HEK293 (cell line): Measurements from ENCODE around the gene SLC10A1.

Experiments used
- CTCF ChIA-PET: fragments of 350-600 bp; formaldehyde crosslinking; extraction: SDS; loops from one replicate; lab custom pipeline; 2021; ENCODE audit warnings: antibody characterized with exemption; lab: Yijun Ruan, JAX
- POLR2A ChIA-PET: fragments of 300-600 bp; formaldehyde crosslinking; extraction: SDS; loops from one replicate; lab custom pipeline; 2020; ENCODE audit warnings: antibody characterized with exemption, inconsistent platforms; lab: Yijun Ruan, JAX
- H3K27ac ChIP-seq: fragments of 200-500 bp; sonication (Bioruptor generic); 2 replicates; pipeline ENCODE4 v1.5.1; 2014; ENCODE audit warnings: low read depth, low read length, control low read depth, inconsistent platforms; ENCODE audit errors: extremely low read depth
- H3K36me3 ChIP-seq, 2 experiments: fragments of 200-500 bp in 1 of 2; sonication (Bioruptor generic) in 1 of 2; 1 replicate in 1 of 2; 2 replicates in 1 of 2; pipeline ENCODE4 v1.5.1; 2014 to 2017; ENCODE audit warnings: inconsistent platforms in 2 of 2, low read length in 2 of 2; ENCODE audit not compliant: control insufficient read depth in 2 of 2, insufficient read depth in 1 of 2
- H3K4me1 ChIP-seq: fragments of 200-500 bp; sonication (Bioruptor generic); 2 replicates; pipeline ENCODE4 v1.5.1; 2014; ENCODE audit warnings: mild to moderate bottlenecking, low read length, inconsistent platforms; ENCODE audit not compliant: control insufficient read depth, insufficient read depth
- H3K4me3 ChIP-seq: 2 replicates; pipeline ENCODE4 v1.5.1; 2011; ENCODE audit warnings: low read depth, mild to moderate bottlenecking, control low read depth, low read length, moderate library complexity
- H3K9me3 ChIP-seq: fragments of 200-500 bp; sonication (Bioruptor generic); 2 replicates; pipeline ENCODE4 v1.5.1; 2014; ENCODE audit warnings: low read depth, low read length, inconsistent platforms; ENCODE audit not compliant: control insufficient read depth, insufficient read depth
- FEZF1 ChIP-seq: fragments of 450-650 bp; formaldehyde crosslinking; IDR thresholded peaks from 2 replicates; pipeline ENCODE4 v1.5.1; 2016; ENCODE audit warnings: missing biosample characterization, missing genetic modification characterization
- GLI2 ChIP-seq: fragments of 450-650 bp; formaldehyde crosslinking; IDR thresholded peaks from 2 replicates; pipeline ENCODE4; 2017; ENCODE audit warnings: missing biosample characterization, missing genetic modification characterization, low read depth, borderline replicate concordance
- KLF1 ChIP-seq: fragments of 450-650 bp; formaldehyde crosslinking; IDR thresholded peaks from 2 replicates; pipeline ENCODE4 v1.5.1; 2016; ENCODE audit warnings: missing biosample characterization, missing genetic modification characterization
- MZF1 ChIP-seq: fragments of 450-650 bp; formaldehyde crosslinking; IDR thresholded peaks from 2 replicates; pipeline ENCODE4 v1.5.1; 2017; ENCODE audit warnings: missing biosample characterization, missing genetic modification characterization, borderline replicate concordance
- PBX3 ChIP-seq: sonication (generic); formaldehyde crosslinking; IDR thresholded peaks from 2 replicates; pipeline ENCODE4 v1.8.1; 2022; ENCODE audit warnings: mild to moderate bottlenecking, moderate library complexity, missing genetic modification reagents
- PRDM10 ChIP-seq: fragments of 450-650 bp; formaldehyde crosslinking; IDR thresholded peaks from 2 replicates; pipeline ENCODE4 v1.5.1; 2016; ENCODE audit warnings: missing biosample characterization, missing genetic modification characterization
- RBAK ChIP-seq: fragments of 450-650 bp; formaldehyde crosslinking; IDR thresholded peaks from 2 replicates; pipeline ENCODE4 v1.5.1; 2016; ENCODE audit warnings: missing biosample characterization, missing genetic modification characterization
- SP7 ChIP-seq: fragments of 450-650 bp; formaldehyde crosslinking; IDR thresholded peaks from 2 replicates; pipeline ENCODE4 v1.5.1; 2016; ENCODE audit warnings: missing biosample characterization, missing genetic modification characterization
- ZBTB20 ChIP-seq: fragments of 450-650 bp; formaldehyde crosslinking; IDR thresholded peaks from 2 replicates; pipeline ENCODE4 v1.5.1; 2016; ENCODE audit warnings: missing biosample characterization, missing genetic modification characterization
- ZBTB21 ChIP-seq: fragments of 450-650 bp; formaldehyde crosslinking; IDR thresholded peaks from 2 replicates; pipeline ENCODE4 v1.5.1; 2017; ENCODE audit warnings: missing biosample characterization, missing genetic modification characterization
- ZFP3 ChIP-seq: fragments of 450-650 bp; formaldehyde crosslinking; IDR thresholded peaks from 2 replicates; pipeline ENCODE4 v1.5.1; 2016; ENCODE audit warnings: low read depth, missing biosample characterization, missing genetic modification characterization
- ZIC2 ChIP-seq: fragments of 450-650 bp; formaldehyde crosslinking; IDR thresholded peaks from 2 replicates; pipeline ENCODE4 v1.5.1; 2016; ENCODE audit warnings: missing biosample characterization, missing genetic modification characterization
- ZNF133 ChIP-seq: fragments of 450-650 bp; formaldehyde crosslinking; IDR thresholded peaks from 2 replicates; pipeline ENCODE4 v1.5.1; 2016; ENCODE audit warnings: missing biosample characterization, missing genetic modification characterization
- ZNF184 ChIP-seq: fragments of 450-650 bp; IDR thresholded peaks from 2 replicates; pipeline ENCODE4 v1.5.1; 2018; ENCODE audit warnings: missing biosample characterization, mild to moderate bottlenecking, missing genetic modification characterization
- ZNF335 ChIP-seq: fragments of 450-650 bp; formaldehyde crosslinking; conservative IDR thresholded peaks from 2 replicates; pipeline ENCODE4 v1.5.1; 2016; ENCODE audit warnings: missing biosample characterization, missing genetic modification characterization
- ZNF366 ChIP-seq: fragments of 450-650 bp; formaldehyde crosslinking; conservative IDR thresholded peaks from 2 replicates; pipeline ENCODE4 v1.5.1; 2016; ENCODE audit warnings: missing biosample characterization, missing genetic modification characterization
- ZNF48 ChIP-seq: fragments of 450-650 bp; formaldehyde crosslinking; IDR thresholded peaks from 2 replicates; pipeline ENCODE4 v1.5.1; 2016; ENCODE audit warnings: missing biosample characterization, missing genetic modification characterization
- ZNF549 ChIP-seq: fragments of 450-650 bp; IDR thresholded peaks from 2 replicates; pipeline ENCODE4 v1.5.1; 2018; ENCODE audit warnings: missing biosample characterization, missing genetic modification characterization, mild to moderate bottlenecking, inconsistent platforms, moderate library complexity
- ZNF692 ChIP-seq: fragments of 450-650 bp; formaldehyde crosslinking; IDR thresholded peaks from 2 replicates; pipeline ENCODE4 v1.5.1; 2016; ENCODE audit warnings: missing biosample characterization, missing genetic modification characterization
- ZSCAN18 ChIP-seq: fragments of 450-650 bp; formaldehyde crosslinking; IDR thresholded peaks from 2 replicates; pipeline ENCODE4 v1.5.1; 2016; ENCODE audit warnings: missing biosample characterization, missing genetic modification characterization
- ZXDB ChIP-seq: fragments of 450-650 bp; formaldehyde crosslinking; IDR thresholded peaks from 2 replicates; pipeline ENCODE4 v1.5.1; 2016; ENCODE audit warnings: missing biosample characterization, missing genetic modification characterization
- TF ChIP-seq, protein P1 (sequence below): fragments of 450-650 bp; formaldehyde crosslinking; IDR thresholded peaks from 2 replicates; pipeline ENCODE4 v1.5.1; 2016; ENCODE audit warnings: missing biosample characterization, missing genetic modification characterization

The SLC10A1 gene

GRCh38 chr14:69750495-69750894 lies 46.5 kb downstream of the SLC10A1 start:
- CTCF ChIA-PET: interaction anchor here (1.0 to 1.6 kb wide), 4 partner anchors 23 to 176 kb away, joined by 3 to 5 read pairs (median 4); no protein-coding TSS in a partner anchor
- H3K4me3 ChIP-seq: no peak overlapping the region
- POLR2A ChIA-PET: interaction anchor here (1.8 kb wide), 1 partner anchor 16 kb away, joined by 5 read pairs; the partner anchor contains the start of gene SRSF5
- H3K36me3 ChIP-seq: no peaks in the 10 kb centered on the region
- TF ChIP-seq MZF1 (tag by site-specific recombination) (no peak), ZBTB20 (no peak)
- TF ChIP-seq, all 188 proteins: peak for 0
- Histone ChIP-seq H3K4me1 (no peaks in the 10 kb centered on the region), H3K27ac (no peak overlapping the region), H3K9me3 (no peaks in the 10 kb centered on the region)

GRCh38 chr14:69749956-69750355 lies 47.1 kb downstream of the SLC10A1 start:
- H3K36me3 ChIP-seq: no peaks in the 10 kb centered on the region
- no peak overlapping the region for H3K4me3 ChIP-seq
- H3K27ac ChIP-seq: no peak overlapping the region
- no peaks in the 10 kb centered on the region for H3K4me1 ChIP-seq
- TF ChIP-seq ZNF335 (tag by site-specific recombination) (no peak), KLF1 (tag by site-specific recombination) (no peak), SP7 (tag by site-specific recombination) (no peak), PBX3 (CRISPR knock-in tag) (no peak), ZNF549 (tag by site-specific recombination) (no peak), ZSCAN18 (tag by site-specific recombination) (no peak), ZIC2 (tag by site-specific recombination) (no peak), ZBTB21 (no peak), ZXDB (tag by site-specific recombination) (no peak), FEZF1 (tag by site-specific recombination) (no peak), RBAK (tag by site-specific recombination) (no peak), ZNF184 (tag by site-specific recombination) (no peak), ZNF133 (tag by site-specific recombination) (no peak), GLI2 (no peak)
- TF ChIP-seq, protein P1, sequence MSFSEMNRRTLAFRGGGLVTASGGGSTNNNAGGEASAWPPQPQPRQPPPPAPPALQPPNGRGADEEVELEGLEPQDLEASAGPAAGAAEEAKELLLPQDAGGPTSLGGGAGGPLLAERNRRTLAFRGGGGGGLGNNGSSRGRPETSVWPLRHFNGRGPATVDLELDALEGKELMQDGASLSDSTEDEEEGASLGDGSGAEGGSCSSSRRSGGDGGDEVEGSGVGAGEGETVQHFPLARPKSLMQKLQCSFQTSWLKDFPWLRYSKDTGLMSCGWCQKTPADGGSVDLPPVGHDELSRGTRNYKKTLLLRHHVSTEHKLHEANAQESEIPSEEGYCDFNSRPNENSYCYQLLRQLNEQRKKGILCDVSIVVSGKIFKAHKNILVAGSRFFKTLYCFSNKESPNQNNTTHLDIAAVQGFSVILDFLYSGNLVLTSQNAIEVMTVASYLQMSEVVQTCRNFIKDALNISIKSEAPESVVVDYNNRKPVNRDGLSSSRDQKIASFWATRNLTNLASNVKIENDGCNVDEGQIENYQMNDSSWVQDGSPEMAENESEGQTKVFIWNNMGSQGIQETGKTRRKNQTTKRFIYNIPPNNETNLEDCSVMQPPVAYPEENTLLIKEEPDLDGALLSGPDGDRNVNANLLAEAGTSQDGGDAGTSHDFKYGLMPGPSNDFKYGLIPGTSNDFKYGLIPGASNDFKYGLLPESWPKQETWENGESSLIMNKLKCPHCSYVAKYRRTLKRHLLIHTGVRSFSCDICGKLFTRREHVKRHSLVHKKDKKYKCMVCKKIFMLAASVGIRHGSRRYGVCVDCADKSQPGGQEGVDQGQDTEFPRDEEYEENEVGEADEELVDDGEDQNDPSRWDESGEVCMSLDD (tag by site-specific recombination): no peak
- ChIA-PET POLR2A (interaction anchor here (1.8 kb wide), 1 partner anchor 17 kb away, joined by 5 read pairs; the partner anchor contains the start of gene SRSF5), CTCF (interaction anchor here (1.0 kb wide), 1 partner anchor 176 kb away, joined by 3 read pairs; no protein-coding TSS in a partner anchor)
- no peaks in the 10 kb centered on the region for H3K9me3 ChIP-seq

GRCh38 chr14:69741055-69741454 lies 56.0 kb downstream of the SLC10A1 start:
- Histone ChIP-seq H3K9me3 (no peaks in the 10 kb centered on the region), H3K36me3 (no peaks in the 10 kb centered on the region), H3K4me3 (no peak overlapping the region), H3K27ac (no peak overlapping the region), H3K4me1 (no peaks in the 10 kb centered on the region)
- ChIA-PET POLR2A (no interaction called here), CTCF (interaction anchor here (1.4 to 1.6 kb wide), 2 partner anchors 14 to 134 kb away, joined by 3 to 4 read pairs; no protein-coding TSS in a partner anchor)
- TF ChIP-seq PRDM10 (tag by site-specific recombination) (no peak), ZFP3 (no peak), ZNF692 (no peak), ZNF48 (tag by site-specific recombination) (no peak), ZNF366 (no peak)
